Chondrocyte (in vitro differentiated cells): Measurements from ENCODE around the gene RAD51. TPM values are rescaled to one million over a fixed set of nuclear protein-coding genes. Genes with fewer than 3 reads are reported as not detected.

Experiments used
- DNase-seq: peaks from one replicate; pipeline ENCODE4 v3.0.0; 2021; ENCODE audit warnings: mixed read lengths, low spot score
- H3K27ac Mint-ChIP-seq: one replicate; pipeline ENCODE4 v1.8.0; 2021; ENCODE audit warnings: mild to moderate bottlenecking, moderate library complexity, mixed read lengths; ENCODE audit not compliant: unreplicated experiment
- H3K27me3 Mint-ChIP-seq: 2 replicates; pipeline ENCODE4 v1.8.0; 2021; ENCODE audit warnings: low read depth, mixed read lengths
- H3K36me3 Mint-ChIP-seq: 2 replicates; pipeline ENCODE4 v1.8.0; 2021; ENCODE audit warnings: low read depth, mixed read lengths
- H3K4me1 Mint-ChIP-seq: 2 replicates; pipeline ENCODE4 v1.8.0; 2021; ENCODE audit warnings: low read depth, mild to moderate bottlenecking, mixed read lengths
- H3K4me3 Mint-ChIP-seq: one replicate; pipeline ENCODE4 v1.8.0; 2021; ENCODE audit warnings: mild to moderate bottlenecking, moderate library complexity, mixed read lengths; ENCODE audit not compliant: unreplicated experiment
- H3K9me3 Mint-ChIP-seq: 2 replicates; pipeline ENCODE4 v1.8.0; 2021; ENCODE audit warnings: low read depth, mixed read lengths
- total RNA-seq: library from RNA; stranded (reverse); gene quantifications from 3 replicates; pipeline ENCODE4 v1.2.1, GENCODE V29; 2021
- TF ChIP-seq, protein P1 (sequence below): fragments of 200-600 bp; sonication (generic); IDR thresholded peaks from 2 replicates; pipeline ENCODE4 v1.5.0; 2021; ENCODE audit warnings: antibody characterized with exemption, mild to moderate bottlenecking, moderate library complexity

RAD51 gene
- total RNA-seq, 1 donor from 2014 or later = 9.4 TPM

DNA sequence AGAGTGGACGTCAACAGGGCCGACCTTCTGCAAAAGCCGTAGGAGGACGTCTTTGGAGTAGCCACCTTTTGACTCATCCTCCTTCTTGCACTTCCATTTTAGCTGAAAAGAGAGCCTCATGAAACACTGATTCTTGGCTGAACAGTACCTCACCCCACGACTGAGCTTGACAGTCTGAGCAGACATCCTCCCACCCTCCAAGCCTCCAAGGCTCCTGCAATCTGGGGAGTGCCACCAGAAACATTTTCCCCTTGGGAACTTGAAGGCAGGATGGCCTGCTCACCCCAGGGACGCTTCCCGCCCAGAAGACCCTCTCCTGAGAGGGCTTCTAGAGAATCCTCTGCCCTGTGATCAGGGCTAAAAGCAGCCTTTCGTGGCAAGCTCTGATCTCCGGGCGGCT is 80.0 kb downstream of the RAD51 start:
- Mint-ChIP-seq H3K27me3 (no peaks in the 10 kb centered on the region), H3K4me1 (peaks cover 12% of the 10 kb centered on the region), H3K36me3 (peaks cover 24% of the 10 kb centered on the region), H3K4me3 (no peak overlapping the region), H3K27ac (no peak overlapping the region), H3K9me3 (no peaks in the 10 kb centered on the region)
- TF ChIP-seq, protein P1, sequence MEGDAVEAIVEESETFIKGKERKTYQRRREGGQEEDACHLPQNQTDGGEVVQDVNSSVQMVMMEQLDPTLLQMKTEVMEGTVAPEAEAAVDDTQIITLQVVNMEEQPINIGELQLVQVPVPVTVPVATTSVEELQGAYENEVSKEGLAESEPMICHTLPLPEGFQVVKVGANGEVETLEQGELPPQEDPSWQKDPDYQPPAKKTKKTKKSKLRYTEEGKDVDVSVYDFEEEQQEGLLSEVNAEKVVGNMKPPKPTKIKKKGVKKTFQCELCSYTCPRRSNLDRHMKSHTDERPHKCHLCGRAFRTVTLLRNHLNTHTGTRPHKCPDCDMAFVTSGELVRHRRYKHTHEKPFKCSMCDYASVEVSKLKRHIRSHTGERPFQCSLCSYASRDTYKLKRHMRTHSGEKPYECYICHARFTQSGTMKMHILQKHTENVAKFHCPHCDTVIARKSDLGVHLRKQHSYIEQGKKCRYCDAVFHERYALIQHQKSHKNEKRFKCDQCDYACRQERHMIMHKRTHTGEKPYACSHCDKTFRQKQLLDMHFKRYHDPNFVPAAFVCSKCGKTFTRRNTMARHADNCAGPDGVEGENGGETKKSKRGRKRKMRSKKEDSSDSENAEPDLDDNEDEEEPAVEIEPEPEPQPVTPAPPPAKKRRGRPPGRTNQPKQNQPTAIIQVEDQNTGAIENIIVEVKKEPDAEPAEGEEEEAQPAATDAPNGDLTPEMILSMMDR = no peak
- no peak for DNase-seq

DNA sequence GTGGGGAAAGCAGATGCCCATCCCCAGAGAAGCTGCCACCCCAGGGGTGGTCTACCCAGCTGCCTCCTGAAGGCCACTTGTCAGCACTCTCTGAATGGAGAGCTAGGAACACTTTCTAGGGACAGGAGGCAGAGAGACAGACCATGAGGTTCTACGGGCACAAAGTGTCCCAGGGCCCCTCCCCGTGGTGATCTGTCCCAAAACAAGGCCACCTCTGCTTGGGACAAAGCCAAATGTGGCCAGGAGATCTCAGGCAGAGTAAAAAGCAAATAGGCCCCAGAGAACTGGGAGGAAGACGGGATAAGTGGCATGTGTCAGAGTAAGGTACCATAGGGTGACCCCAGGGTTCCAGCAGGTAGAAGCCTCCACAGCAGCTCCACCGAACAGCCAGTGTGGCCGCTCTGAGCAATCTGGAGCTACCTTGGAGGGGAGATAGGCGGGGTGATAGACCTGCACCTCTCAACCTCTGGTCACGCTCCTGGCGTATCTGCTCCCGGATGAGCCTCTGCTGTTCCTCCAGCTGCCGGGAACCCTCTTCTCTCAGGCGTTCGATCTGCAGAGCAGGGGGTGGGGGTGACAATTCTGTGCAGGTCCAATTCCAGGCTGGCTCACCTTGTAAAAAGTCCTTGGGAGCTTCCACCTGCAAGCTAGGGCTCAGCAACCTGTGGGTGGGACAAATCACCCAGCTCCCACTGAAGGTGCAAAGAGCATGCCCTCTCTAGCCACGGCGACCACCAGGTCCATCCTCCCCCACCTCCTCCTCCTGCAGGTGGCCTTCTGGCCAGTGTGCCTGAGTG is 81.0 kb downstream of the RAD51 start:
- Mint-ChIP-seq H3K4me3 (no peak overlapping the region), H3K4me1 (peaks cover 9% of the 10 kb centered on the region), H3K9me3 (no peaks in the 10 kb centered on the region), H3K27me3 (no peaks in the 10 kb centered on the region), H3K36me3 (peaks cover 24% of the 10 kb centered on the region), H3K27ac (no peak overlapping the region)
- DNase-seq = no peak
- TF ChIP-seq, protein P1 = no peak

DNA sequence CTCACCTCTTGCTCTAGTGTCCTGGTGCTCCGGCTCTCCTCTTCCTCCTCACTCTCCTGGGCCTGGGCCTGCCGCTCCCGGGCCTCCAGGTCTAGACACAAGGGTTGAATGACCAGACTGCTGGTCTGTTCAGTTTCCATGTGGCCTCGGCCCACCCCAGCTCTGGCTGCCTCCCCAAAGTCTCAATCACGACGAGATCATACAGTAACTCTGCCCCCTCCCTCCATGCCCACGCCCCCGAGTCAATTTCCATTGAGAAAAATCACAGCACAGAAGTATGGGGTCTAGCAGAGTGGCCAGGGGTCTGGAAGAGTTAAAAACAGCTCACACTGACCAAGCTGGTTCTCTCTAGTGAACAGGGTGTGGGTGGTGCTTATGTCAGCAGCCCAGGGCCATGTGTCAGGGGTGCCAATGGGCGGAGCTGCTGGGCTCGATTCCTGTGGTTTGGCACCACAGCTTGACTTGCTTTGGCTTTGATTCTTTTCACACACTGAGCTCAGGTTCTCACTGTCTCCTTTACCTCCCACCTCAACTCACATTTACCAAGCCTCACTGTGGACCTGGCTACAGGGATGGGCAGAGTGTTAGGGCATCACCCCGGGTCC is 81.7 kb downstream of the RAD51 start:
- peak overlapping the region; percentile 68 for H3K27ac Mint-ChIP-seq
- TF ChIP-seq, protein P1 = no peak
- DNase-seq = no peak
- peaks cover 22% of the 10 kb centered on the region for H3K36me3 Mint-ChIP-seq
- no peaks in the 10 kb centered on the region for H3K9me3 Mint-ChIP-seq
- no peaks in the 10 kb centered on the region for H3K27me3 Mint-ChIP-seq
- H3K4me3 Mint-ChIP-seq = no peak overlapping the region
- H3K4me1 Mint-ChIP-seq = peaks cover 9% of the 10 kb centered on the region

Other genes starting within 250 kb of the RAD51 start
- 45.4 to 46.2 TPM (median 45.7 TPM) in 3 replicates for gene CHST14, start 224.2 kb upstream of the RAD51 start, total RNA-seq
- 16.7 to 22.5 TPM (median 21.2 TPM) in 3 replicates for gene CCDC32, start 130.1 kb upstream of the RAD51 start, total RNA-seq
- 7.7 to 10.9 TPM (median 10.2 TPM) in 3 replicates for gene RPUSD2, start 125.9 kb upstream of the RAD51 start, total RNA-seq
- 4.7 to 6.0 TPM (median 5.5 TPM) in 3 replicates for gene KNL1, start 100.9 kb upstream of the RAD51 start, total RNA-seq
- gene RMDN3, start 60.1 kb downstream of the RAD51 start, total RNA-seq = 27.5 to 30.1 TPM (median 28.8 TPM) in 3 replicates
- gene GCHFR, start 68.9 kb downstream of the RAD51 start, total RNA-seq = 1.6 to 2.4 TPM (median 1.9 TPM) in 3 replicates
- gene C15orf62, start 74.8 kb downstream of the RAD51 start, total RNA-seq = 0.12 TPM in 1 of 3 replicates, not detected in the others
- 15.5 to 22.5 TPM (median 15.8 TPM) in 3 replicates for gene ZFYVE19, start 111.9 kb downstream of the RAD51 start, total RNA-seq
- 26.4 to 31.8 TPM (median 29.1 TPM) in 3 replicates for gene DNAJC17, start 112.3 kb downstream of the RAD51 start, total RNA-seq
- gene PPP1R14D, start 133.5 kb downstream of the RAD51 start, total RNA-seq = not detected in 3 replicates
- gene SPINT1, start 148.9 kb downstream of the RAD51 start, total RNA-seq = 0.87 to 2.0 TPM (median 0.87 TPM) in 3 replicates
- 0.12 to 0.31 TPM in 2 of 3 replicates, not detected in the other for gene RHOV, start 179.1 kb downstream of the RAD51 start, total RNA-seq
- gene VPS18, start 199.3 kb downstream of the RAD51 start, total RNA-seq = 29.4 to 35.6 TPM (median 33.0 TPM) in 3 replicates
- 0.36 to 0.45 TPM in 2 of 3 replicates, not detected in the other for gene DLL4, start 234.2 kb downstream of the RAD51 start, total RNA-seq